Gastrocnemius medialis (tissue), 4 donors: ENCODE measurements around the gene XG. TPM values are rescaled to one million over a fixed set of nuclear protein-coding genes. Genes with fewer than 3 reads are reported as not detected.

ENCODE experiments used
- ATAC-seq, 2 donors: fragments of 150-250 bp; one replicate each; pipeline ENCODE4 v1.9.1; 2016
- DNase-seq, 2 donors: peaks; one replicate each; pipeline ENCODE4 v3.0.0-alpha.2; 2019
- H3K27ac ChIP-seq, 4 donors: fragments of 200-600 bp; sonication (generic); 1 replicate in 1 of 4; 2 replicates in 3 of 4; pipeline ENCODE4 v1.5.1; 2016 to 2018; ENCODE audit warnings: mild to moderate bottlenecking in 2 of 4, moderate library complexity in 1 of 4
- H3K27me3 ChIP-seq, 3 donors: fragments of 200-600 bp; sonication (generic) in 2 of 3; 1 replicate in 1 of 3; 2 replicates in 2 of 3; pipeline versions ENCODE4 v1.5.1 to v1.6.0; 2016 to 2019; ENCODE audit warnings: mild to moderate bottlenecking in 1 of 3, moderate library complexity in 1 of 3
- H3K36me3 ChIP-seq, 2 donors: fragments of 200-600 bp; sonication (generic) in 1 of 2; one replicate each; pipeline ENCODE4 v1.5.1; 2017 to 2018
- H3K4me1 ChIP-seq, 2 donors: fragments of 200-600 bp; sonication (generic) in 1 of 2; one replicate each; pipeline ENCODE4 v1.5.1; 2016 to 2017; ENCODE audit warnings: mild to moderate bottlenecking in 2 of 2
- H3K4me3 ChIP-seq, 4 donors: fragments of 200-600 bp; sonication (generic) in 3 of 4; 1 replicate in 1 of 4; 2 replicates in 3 of 4; pipeline ENCODE4 v1.5.1; 2016 to 2019; ENCODE audit warnings: mild to moderate bottlenecking in 2 of 4
- H3K9me3 ChIP-seq, 3 donors: fragments of 200-600 bp; sonication (generic) in 2 of 3; 1 replicate in 1 of 3; 2 replicates in 2 of 3; pipeline ENCODE4 v1.5.1; 2016 to 2019
- CTCF ChIP-seq, 5 experiments: fragments of 450-650 bp in 3 of 5; fragments of 200-600 bp in 2 of 5; sonication (generic) in 2 of 5; IDR thresholded peaks in 4 of 5; conservative IDR thresholded peaks in 1 of 5; 1 replicate in 4 of 5; 2 replicates in 1 of 5; pipeline ENCODE4 v1.5.1; 2016 to 2019; ENCODE audit warnings: antibody characterized with exemption in 5 of 5, mild to moderate bottlenecking in 3 of 5, moderate library complexity in 3 of 5
- POLR2A ChIP-seq, 2 donors: fragments of 450-650 bp; IDR thresholded peaks; one replicate each; pipeline ENCODE4 v1.6.1; 2017; ENCODE audit warnings: antibody characterized with exemption in 2 of 2, mild to moderate bottlenecking in 2 of 2, moderate library complexity in 2 of 2
- in situ Hi-C, 4 donors: fragments of 200-750 bp; cut with MboI; loops; one replicate each; pipeline versions ENCODE4 v1.15.0 to v1.8.0; 2017; ENCODE audit warnings: low sequenced_read_pairs in 4 of 4
- intact Hi-C: fragments of 100-400 bp; cut with DNase I; formaldehyde crosslinking; loops from one replicate; pipeline ENCODE4 v1.15.1; 2023; ENCODE audit warnings: low total_unique reads
- total RNA-seq, 4 donors: library from RNA; depleted of rRNA; stranded (reverse); fragments of >200 nt; gene quantifications; one replicate each; pipeline versions ENCODE4 v1.1.0 to v1.2.3, GENCODE V29; 2016

XG gene
- total RNA-seq, 4 donors from 2014 or later, result 0.97 to 2.4 (median 1.9) TPM

- Histone ChIP-seq H3K27ac (no peak overlapping the region), H3K36me3 (no peaks in the 10 kb centered on the region), H3K4me3 (no peak overlapping the region), H3K4me1 (no peaks in the 10 kb centered on the region), H3K27me3 (no peaks in the 10 kb centered on the region), H3K9me3 (no peaks in the 10 kb centered on the region)
- intact Hi-C loops, result no loop called here
- TF ChIP-seq POLR2A (IDR thresholded peaks at IDR 0.05), result no peak
- no peak for TF ChIP-seq CTCF (IDR thresholded peaks at IDR 0.05 in 4 of 5, conservative IDR thresholded peaks at IDR 0.05 in 1 of 5)
- in situ Hi-C loops, result no loop called here
- DNase-seq (no peak), ATAC-seq (no peak)
Observed at GRCh38 chrX:2855761-2856160, 103.9 kb downstream of the XG start.

GRCh38 chrX:2857566-2857965 lies 105.7 kb downstream of the XG start:
- no peaks in the 10 kb centered on the region for H3K36me3 ChIP-seq
- intact Hi-C loops (no loop called here), in situ Hi-C loops (no loop called here)
- H3K4me1 ChIP-seq, result no peaks in the 10 kb centered on the region
- no peaks in the 10 kb centered on the region for H3K27me3 ChIP-seq
- ATAC-seq (no peak), DNase-seq (no peak)
- TF ChIP-seq CTCF (IDR thresholded peaks at IDR 0.05 in 4 of 5, conservative IDR thresholded peaks at IDR 0.05 in 1 of 5) (no peak), POLR2A (IDR thresholded peaks at IDR 0.05) (no peak)
- no peaks in the 10 kb centered on the region for H3K9me3 ChIP-seq
- no peak overlapping the region for H3K27ac ChIP-seq
- no peak overlapping the region for H3K4me3 ChIP-seq

GRCh38 chrX:2859197-2859797 lies 107.5 kb downstream of the XG start:
- DNase-seq, result no peak
- Histone ChIP-seq H3K4me1 (no peaks in the 10 kb centered on the region), H3K27me3 (no peaks in the 10 kb centered on the region), H3K36me3 (no peaks in the 10 kb centered on the region), H3K4me3 (no peak overlapping the region), H3K27ac (no peak overlapping the region), H3K9me3 (no peaks in the 10 kb centered on the region)
- in situ Hi-C loops, result no loop called here
- no peak for ATAC-seq
- no peak for TF ChIP-seq CTCF (IDR thresholded peaks at IDR 0.05 in 4 of 5, conservative IDR thresholded peaks at IDR 0.05 in 1 of 5)
- TF ChIP-seq POLR2A (IDR thresholded peaks at IDR 0.05), result no peak
- intact Hi-C loops, result no loop called here

GRCh38 chrX:2862404-2862803 lies 110.6 kb downstream of the XG start:
- no peak for DNase-seq
- no peak for ATAC-seq
- intact Hi-C loops (no loop called here), in situ Hi-C loops (no loop called here)
- H3K36me3 ChIP-seq, result no peaks in the 10 kb centered on the region
- no peaks in the 10 kb centered on the region for H3K9me3 ChIP-seq
- TF ChIP-seq CTCF (IDR thresholded peaks at IDR 0.05 in 4 of 5, conservative IDR thresholded peaks at IDR 0.05 in 1 of 5), result no peak
- no peak for TF ChIP-seq POLR2A (IDR thresholded peaks at IDR 0.05)
- no peaks in the 10 kb centered on the region for H3K4me1 ChIP-seq
- no peak overlapping the region for H3K4me3 ChIP-seq
- no peak overlapping the region for H3K27ac ChIP-seq
- no peaks in the 10 kb centered on the region for H3K27me3 ChIP-seq

GRCh38 chrX:2863646-2864045 lies 111.8 kb downstream of the XG start:
- Histone ChIP-seq H3K9me3 (no peaks in the 10 kb centered on the region), H3K4me3 (no peak overlapping the region), H3K27ac (no peak overlapping the region), H3K36me3 (no peaks in the 10 kb centered on the region), H3K4me1 (no peaks in the 10 kb centered on the region), H3K27me3 (no peaks in the 10 kb centered on the region)
- ATAC-seq (no peak), DNase-seq (no peak)
- TF ChIP-seq POLR2A (IDR thresholded peaks at IDR 0.05), result no peak
- in situ Hi-C loops, result no loop called here
- intact Hi-C loops, result no loop called here

Other genes starting within 250 kb of the XG start
- 100 to 1,000 TPM; 110 to 207 (median 133) TPM for gene CD99, start 60.7 kb upstream of the XG start, total RNA-seq
- under 1 TPM in 2 of 4 donors, not detected in 2; 0.67 to 0.92 TPM for gene GYG2, start 76.9 kb downstream of the XG start, total RNA-seq
- 1 to 10 TPM; 1.5 to 2.8 (median 2.1) TPM for gene ARSD, start 177.3 kb downstream of the XG start, total RNA-seq